HG03571 (cell line): ENCODE results near the gene PIAS3.
"Not testable (repeated sequence)": the region's sequence is repeated elsewhere in the genome, so short reads cannot be mapped to it uniquely, and the experiment has no call there.

Experiments used
- ATAC-seq: cut with Tn5 transposase; IDR thresholded peaks from one replicate; pipeline ENCODE4 v1.9.1; 2021; ENCODE audit not compliant: unreplicated experiment

PIAS3 gene

GRCh38 chr1:145826030-145826429, 32.9 kb downstream of the PIAS3 start:
- no peak for ATAC-seq

DNA sequence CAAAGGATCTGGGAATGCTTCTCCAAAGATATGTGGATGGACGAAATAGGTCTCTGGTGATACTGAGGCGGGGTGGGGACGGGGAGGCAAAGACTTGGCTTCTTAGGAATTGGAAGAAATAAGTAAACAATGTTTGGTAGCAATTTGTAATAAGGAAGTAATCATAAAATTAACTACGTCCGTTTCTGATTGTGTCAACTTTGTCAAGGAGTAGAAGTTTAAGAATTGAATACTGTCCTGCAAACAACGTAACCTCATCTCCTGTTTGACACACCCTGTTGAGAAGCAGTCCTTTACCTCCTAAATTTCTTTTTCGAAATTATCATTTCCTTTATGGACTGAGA, 34.4 kb downstream of the PIAS3 start:
- no peak for ATAC-seq

DNA sequence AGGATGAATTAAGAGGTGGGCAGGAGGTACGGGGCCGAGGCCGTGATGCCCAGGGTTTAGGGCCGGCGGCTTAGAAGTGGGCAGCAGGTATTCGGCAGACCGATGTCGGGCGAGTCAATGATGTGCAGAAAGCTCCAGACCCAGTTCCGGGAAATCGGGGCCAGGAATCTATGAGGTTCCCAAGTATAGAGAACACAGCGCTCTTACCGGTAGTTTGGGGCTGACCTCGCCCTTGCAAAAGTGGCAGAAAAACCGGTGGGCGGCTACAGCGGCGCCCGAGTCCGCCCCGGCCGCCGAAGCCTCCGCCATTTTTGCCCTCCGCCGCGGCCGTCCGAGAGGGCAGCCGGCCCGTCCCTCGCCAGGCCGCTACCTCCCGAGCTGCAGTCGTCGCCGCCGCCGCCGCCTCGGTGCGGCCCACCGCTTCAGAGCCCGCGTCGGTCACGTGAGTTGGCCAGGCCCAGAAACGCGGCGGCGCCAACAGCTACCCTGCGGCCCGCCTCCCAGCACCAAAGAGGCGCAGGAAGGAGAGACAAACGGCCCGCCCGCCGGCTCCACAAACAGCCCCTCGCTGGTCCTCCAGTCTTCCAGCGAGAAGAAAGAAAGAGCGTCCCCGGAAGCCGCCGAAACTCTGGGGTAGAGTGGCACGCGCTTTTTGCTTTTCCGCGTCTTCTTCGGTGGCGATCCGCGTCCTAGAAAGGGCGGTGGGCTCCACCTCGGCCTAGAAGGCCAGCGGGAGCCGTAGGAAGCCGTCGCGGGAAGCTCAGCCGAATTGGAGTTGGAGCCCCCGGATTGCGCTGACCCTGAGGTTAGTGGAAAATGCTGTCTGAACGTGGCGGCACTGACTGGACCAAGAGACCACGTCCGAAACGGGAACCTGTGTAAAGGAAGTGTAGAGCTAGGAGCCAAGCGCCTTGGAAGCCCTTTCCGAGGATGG, 35.0 kb downstream of the PIAS3 start, which contains the start of the genes POLR3C and RNF115:
POLR3C (plus strand) TSS at position 636 of the 934 bp plus-strand sequence. CDS start 1,577 bp downstream, outside the sequence.
RNF115 (minus strand) TSS at position 531 of the 934 bp plus-strand sequence; CDS start at position 309, 222 bp downstream.
- ATAC-seq: peak; percentile 83

- ATAC-seq: not testable (repeated sequence)
Observed at GRCh38 chr1:145822779-145823331, 36.0 kb downstream of the PIAS3 start.

GRCh38 chr1:145818095-145818494, 40.8 kb downstream of the PIAS3 start:
- not testable (repeated sequence) for ATAC-seq

- not testable (repeated sequence) for ATAC-seq
Observed at GRCh38 chr1:145812977-145813810, 45.7 kb downstream of the PIAS3 start.

- no peak for ATAC-seq
Observed at GRCh38 chr1:145806844-145807243, 52.0 kb downstream of the PIAS3 start.

DNA sequence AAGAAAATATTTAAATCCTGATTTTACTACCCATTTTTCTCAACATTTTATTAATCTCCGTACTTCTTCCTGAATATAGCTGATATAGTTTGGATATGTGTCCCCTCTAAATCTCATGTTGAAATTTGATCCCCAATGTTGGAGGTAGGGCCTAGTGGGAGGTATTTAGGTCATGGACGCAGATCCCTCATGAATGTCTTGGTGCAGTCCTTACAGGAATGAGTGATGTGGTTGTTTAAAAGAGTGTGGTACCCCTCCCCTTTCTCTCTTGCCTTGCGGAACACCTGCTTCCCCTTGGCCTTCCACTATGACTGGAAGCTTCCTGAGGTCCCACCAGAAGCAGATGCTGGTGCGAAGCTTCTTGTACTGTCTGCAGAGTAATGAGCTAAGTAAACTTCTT, 52.5 kb downstream of the PIAS3 start:
- ATAC-seq: no peak

DNA sequence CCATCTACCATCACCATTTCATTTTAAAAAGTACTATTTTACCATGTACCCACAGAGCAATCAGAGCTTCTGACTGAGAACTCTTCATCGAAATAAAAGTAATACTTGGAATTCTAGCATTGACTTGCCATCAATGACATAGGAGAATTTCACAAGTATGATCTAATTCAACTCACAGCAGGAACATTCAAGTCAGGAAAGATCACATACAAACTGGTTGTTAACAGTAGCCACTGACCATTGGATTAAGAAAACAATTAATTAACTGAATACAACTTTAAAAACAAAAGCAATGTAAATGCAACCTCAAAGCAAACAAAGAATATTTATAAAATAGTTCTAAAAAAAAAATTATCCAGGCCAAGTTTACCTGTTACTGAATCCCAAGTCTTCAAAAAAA, 53.8 kb downstream of the PIAS3 start:
- ATAC-seq: no peak

DNA sequence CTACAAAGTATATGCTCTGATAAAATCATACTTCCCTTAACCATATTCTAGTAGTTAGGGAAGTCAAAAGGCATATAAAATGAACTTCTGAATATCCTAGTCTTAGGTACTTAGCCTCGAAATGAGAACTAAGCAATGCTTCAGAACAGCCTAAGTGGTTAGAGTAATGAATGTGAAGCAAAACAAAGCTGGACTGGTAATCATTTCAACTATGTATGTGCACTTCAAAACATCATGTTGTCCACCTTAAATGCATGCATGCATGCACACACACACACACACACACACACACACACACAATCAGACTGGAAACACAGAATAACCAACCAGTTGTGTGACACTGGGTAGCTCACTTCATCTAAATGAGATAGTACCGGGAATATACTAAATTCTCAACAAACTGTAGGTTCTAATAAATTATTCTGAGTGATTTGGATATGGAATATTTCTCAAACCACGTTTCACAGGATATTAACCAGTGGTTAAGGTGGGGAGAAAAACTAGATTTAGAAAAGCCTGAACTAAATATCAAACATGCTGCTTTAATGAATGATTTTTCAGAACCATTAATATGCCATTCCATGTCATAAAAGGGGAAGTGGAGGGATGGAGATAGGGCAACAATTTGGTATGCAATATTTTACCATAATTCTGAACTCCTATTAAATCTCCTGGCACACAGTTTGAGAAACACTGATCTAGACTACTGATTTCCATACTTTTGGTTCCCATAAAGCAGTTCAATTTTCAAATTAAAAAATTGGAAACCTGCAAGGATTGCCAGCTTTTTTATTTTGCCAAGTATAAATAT, 54.4 kb downstream of the PIAS3 start:
- no peak for ATAC-seq

GRCh38 chr1:145799806-145800205, 59.1 kb downstream of the PIAS3 start:
- no peak for ATAC-seq
